Measurements from ENCODE around the gene GSTA4. TPM values are rescaled to one million over a fixed set of nuclear protein-coding genes. Genes with fewer than 3 reads are reported as not detected.

The GSTA4 gene
- total and polyA plus RNA-seq, 4 donors: 7.9 to 22.7 (median 16.8) TPM

DNA sequence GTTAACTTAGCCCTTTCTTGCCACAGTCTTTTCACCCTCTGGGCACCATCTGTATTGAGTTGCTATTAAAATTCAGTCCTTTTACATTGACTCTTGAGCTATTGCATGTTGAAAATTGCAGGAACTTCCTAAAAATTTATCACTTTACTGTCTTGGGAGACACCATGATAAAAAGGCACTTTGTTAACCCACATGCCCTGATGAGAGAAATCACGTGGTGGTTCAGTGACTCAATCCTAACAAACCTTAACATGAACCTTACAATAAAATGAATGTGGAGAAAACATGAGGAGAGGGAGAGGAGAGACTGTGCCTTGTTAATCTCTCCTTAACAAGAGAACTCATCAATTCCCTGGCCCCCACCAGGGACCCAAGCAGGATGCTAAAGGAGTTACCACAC is 30.8 kb downstream of the GSTA4 start:
- H3K9me3 ChIP-seq (ENCODE audit: control insufficient read depth in 4 of 4, low read length in 3 of 4): no peaks in the 10 kb centered on the region
- no peaks in the 10 kb centered on the region for H3K27me3 ChIP-seq (ENCODE audit: control insufficient read depth in 4 of 4, insufficient read depth in 4 of 4, low read length in 3 of 4)
- H3K36me3 ChIP-seq (ENCODE audit: control insufficient read depth in 4 of 4, insufficient read depth in 3 of 4, low read depth in 1 of 4, low read length in 3 of 4): no peaks in the 10 kb centered on the region
- H3K9ac ChIP-seq (ENCODE audit: low read depth in 1 of 2, low read length in 2 of 2): no peak overlapping the region
- 88% methylated on average over 1 of the region's 1 CpG for WGBS
- no peak overlapping the region for H3K4me3 ChIP-seq (ENCODE audit: low read depth in 1 of 3, low read length in 3 of 3)
- H3K27ac ChIP-seq (ENCODE audit: low read depth in 1 of 2, low read length in 2 of 2): no peak overlapping the region
- no peak for DNase-seq (ENCODE audit: low spot score)
- TF ChIP-seq, protein P1, sequence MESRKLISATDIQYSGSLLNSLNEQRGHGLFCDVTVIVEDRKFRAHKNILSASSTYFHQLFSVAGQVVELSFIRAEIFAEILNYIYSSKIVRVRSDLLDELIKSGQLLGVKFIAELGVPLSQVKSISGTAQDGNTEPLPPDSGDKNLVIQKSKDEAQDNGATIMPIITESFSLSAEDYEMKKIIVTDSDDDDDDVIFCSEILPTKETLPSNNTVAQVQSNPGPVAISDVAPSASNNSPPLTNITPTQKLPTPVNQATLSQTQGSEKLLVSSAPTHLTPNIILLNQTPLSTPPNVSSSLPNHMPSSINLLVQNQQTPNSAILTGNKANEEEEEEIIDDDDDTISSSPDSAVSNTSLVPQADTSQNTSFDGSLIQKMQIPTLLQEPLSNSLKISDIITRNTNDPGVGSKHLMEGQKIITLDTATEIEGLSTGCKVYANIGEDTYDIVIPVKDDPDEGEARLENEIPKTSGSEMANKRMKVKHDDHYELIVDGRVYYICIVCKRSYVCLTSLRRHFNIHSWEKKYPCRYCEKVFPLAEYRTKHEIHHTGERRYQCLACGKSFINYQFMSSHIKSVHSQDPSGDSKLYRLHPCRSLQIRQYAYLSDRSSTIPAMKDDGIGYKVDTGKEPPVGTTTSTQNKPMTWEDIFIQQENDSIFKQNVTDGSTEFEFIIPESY (IDR thresholded peaks at IDR 0.05): no peak
- TF ChIP-seq JUND (IDR thresholded peaks at IDR 0.05): no peak
- TF ChIP-seq, protein P2, sequence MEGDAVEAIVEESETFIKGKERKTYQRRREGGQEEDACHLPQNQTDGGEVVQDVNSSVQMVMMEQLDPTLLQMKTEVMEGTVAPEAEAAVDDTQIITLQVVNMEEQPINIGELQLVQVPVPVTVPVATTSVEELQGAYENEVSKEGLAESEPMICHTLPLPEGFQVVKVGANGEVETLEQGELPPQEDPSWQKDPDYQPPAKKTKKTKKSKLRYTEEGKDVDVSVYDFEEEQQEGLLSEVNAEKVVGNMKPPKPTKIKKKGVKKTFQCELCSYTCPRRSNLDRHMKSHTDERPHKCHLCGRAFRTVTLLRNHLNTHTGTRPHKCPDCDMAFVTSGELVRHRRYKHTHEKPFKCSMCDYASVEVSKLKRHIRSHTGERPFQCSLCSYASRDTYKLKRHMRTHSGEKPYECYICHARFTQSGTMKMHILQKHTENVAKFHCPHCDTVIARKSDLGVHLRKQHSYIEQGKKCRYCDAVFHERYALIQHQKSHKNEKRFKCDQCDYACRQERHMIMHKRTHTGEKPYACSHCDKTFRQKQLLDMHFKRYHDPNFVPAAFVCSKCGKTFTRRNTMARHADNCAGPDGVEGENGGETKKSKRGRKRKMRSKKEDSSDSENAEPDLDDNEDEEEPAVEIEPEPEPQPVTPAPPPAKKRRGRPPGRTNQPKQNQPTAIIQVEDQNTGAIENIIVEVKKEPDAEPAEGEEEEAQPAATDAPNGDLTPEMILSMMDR (IDR thresholded peaks at IDR 0.05; ENCODE audit: low read depth, low read length, missing input control): no peak
- no peak for TF ChIP-seq NR2F2 (IDR thresholded peaks at IDR 0.05)
- no peak for TF ChIP-seq HNF4G (IDR thresholded peaks at IDR 0.05)
- no peak for TF ChIP-seq RXRA (IDR thresholded peaks at IDR 0.05)
- no peak for TF ChIP-seq GABPA (IDR thresholded peaks at IDR 0.05 in 1 of 2, conservative IDR thresholded peaks at IDR 0.05 in 1 of 2)
- no peak for TF ChIP-seq FOXA1 (IDR thresholded peaks at IDR 0.05)
- no peak for TF ChIP-seq TAF1 (conservative IDR thresholded peaks at IDR 0.05)
- TF ChIP-seq, protein P3, sequence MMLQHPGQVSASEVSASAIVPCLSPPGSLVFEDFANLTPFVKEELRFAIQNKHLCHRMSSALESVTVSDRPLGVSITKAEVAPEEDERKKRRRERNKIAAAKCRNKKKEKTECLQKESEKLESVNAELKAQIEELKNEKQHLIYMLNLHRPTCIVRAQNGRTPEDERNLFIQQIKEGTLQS (IDR thresholded peaks at IDR 0.05): no peak
- no peak for TF ChIP-seq FOXA2 (IDR thresholded peaks at IDR 0.05)
- TF ChIP-seq EGR1 (IDR thresholded peaks at IDR 0.05; ENCODE audit: low read depth in 2 of 2): no peak
- TF ChIP-seq, protein P4, sequence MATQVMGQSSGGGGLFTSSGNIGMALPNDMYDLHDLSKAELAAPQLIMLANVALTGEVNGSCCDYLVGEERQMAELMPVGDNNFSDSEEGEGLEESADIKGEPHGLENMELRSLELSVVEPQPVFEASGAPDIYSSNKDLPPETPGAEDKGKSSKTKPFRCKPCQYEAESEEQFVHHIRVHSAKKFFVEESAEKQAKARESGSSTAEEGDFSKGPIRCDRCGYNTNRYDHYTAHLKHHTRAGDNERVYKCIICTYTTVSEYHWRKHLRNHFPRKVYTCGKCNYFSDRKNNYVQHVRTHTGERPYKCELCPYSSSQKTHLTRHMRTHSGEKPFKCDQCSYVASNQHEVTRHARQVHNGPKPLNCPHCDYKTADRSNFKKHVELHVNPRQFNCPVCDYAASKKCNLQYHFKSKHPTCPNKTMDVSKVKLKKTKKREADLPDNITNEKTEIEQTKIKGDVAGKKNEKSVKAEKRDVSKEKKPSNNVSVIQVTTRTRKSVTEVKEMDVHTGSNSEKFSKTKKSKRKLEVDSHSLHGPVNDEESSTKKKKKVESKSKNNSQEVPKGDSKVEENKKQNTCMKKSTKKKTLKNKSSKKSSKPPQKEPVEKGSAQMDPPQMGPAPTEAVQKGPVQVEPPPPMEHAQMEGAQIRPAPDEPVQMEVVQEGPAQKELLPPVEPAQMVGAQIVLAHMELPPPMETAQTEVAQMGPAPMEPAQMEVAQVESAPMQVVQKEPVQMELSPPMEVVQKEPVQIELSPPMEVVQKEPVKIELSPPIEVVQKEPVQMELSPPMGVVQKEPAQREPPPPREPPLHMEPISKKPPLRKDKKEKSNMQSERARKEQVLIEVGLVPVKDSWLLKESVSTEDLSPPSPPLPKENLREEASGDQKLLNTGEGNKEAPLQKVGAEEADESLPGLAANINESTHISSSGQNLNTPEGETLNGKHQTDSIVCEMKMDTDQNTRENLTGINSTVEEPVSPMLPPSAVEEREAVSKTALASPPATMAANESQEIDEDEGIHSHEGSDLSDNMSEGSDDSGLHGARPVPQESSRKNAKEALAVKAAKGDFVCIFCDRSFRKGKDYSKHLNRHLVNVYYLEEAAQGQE (IDR thresholded peaks at IDR 0.05): no peak
- TF ChIP-seq HNF4A (conservative IDR thresholded peaks at IDR 0.05): no peak
- TF ChIP-seq, protein P5, sequence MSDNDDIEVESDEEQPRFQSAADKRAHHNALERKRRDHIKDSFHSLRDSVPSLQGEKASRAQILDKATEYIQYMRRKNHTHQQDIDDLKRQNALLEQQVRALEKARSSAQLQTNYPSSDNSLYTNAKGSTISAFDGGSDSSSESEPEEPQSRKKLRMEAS (IDR thresholded peaks at IDR 0.05): no peak
- TF ChIP-seq YY1 (IDR thresholded peaks at IDR 0.05): no peak
- no peaks in the 10 kb centered on the region for H3K4me1 ChIP-seq (ENCODE audit: control insufficient read depth in 4 of 4, insufficient read depth in 4 of 4, low read length in 3 of 4)

DNA sequence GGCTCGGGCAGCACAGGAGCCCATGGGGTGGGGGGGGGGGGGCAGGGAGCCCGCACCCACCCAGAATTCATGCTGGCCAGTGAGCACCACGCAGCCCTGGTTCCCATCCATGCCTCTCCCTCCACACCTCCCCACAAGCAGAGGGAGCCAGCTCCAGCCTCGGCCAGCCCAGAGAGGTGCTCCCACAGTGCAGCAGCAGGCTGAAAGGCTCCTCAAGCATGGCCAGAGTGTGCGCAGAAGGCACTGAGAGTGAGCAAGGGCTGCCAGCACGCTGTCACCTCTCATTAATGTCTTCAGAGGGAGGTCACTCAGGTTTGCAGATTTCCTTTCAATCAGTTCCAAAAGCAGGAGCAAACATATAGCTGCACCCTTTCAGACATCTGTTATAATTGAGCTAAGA is 32.4 kb downstream of the GSTA4 start:
- no peaks in the 10 kb centered on the region for H3K4me1 ChIP-seq (ENCODE audit: control insufficient read depth in 4 of 4, insufficient read depth in 4 of 4, low read length in 3 of 4)
- no peak for DNase-seq (ENCODE audit: low spot score)
- WGBS: 89% methylated on average over 6 of the region's 6 CpGs
- H3K27me3 ChIP-seq (ENCODE audit: control insufficient read depth in 4 of 4, insufficient read depth in 4 of 4, low read length in 3 of 4): no peaks in the 10 kb centered on the region
- no peaks in the 10 kb centered on the region for H3K36me3 ChIP-seq (ENCODE audit: control insufficient read depth in 4 of 4, insufficient read depth in 3 of 4, low read depth in 1 of 4, low read length in 3 of 4)
- no peak overlapping the region for H3K4me3 ChIP-seq (ENCODE audit: low read depth in 1 of 3, low read length in 3 of 3)
- H3K27ac ChIP-seq (ENCODE audit: low read depth in 1 of 2, low read length in 2 of 2): no peak overlapping the region
- H3K9me3 ChIP-seq (ENCODE audit: control insufficient read depth in 4 of 4, low read length in 3 of 4): no peaks in the 10 kb centered on the region
- no peak overlapping the region for H3K9ac ChIP-seq (ENCODE audit: low read depth in 1 of 2, low read length in 2 of 2)
- TF ChIP-seq, protein P1 (IDR thresholded peaks at IDR 0.05): no peak
- TF ChIP-seq, protein P2 (IDR thresholded peaks at IDR 0.05; ENCODE audit: low read depth, low read length, missing input control): no peak
- TF ChIP-seq FOXA2 (IDR thresholded peaks at IDR 0.05): no peak
- TF ChIP-seq, protein P3 (IDR thresholded peaks at IDR 0.05): no peak
- no peak for TF ChIP-seq TAF1 (conservative IDR thresholded peaks at IDR 0.05)
- no peak for TF ChIP-seq NR2F2 (IDR thresholded peaks at IDR 0.05)
- TF ChIP-seq RAD21 (IDR thresholded peaks at IDR 0.05): no peak
- TF ChIP-seq, protein P5 (IDR thresholded peaks at IDR 0.05): no peak
- TF ChIP-seq SP1 (IDR thresholded peaks at IDR 0.05): no peak
- TF ChIP-seq HNF4G (IDR thresholded peaks at IDR 0.05): no peak
- no peak for TF ChIP-seq HNF4A (conservative IDR thresholded peaks at IDR 0.05)
